Kidney glomerular epithelial cell (primary cell): ENCODE results near the gene CLIP2.
"Not testable (repeated sequence)": the region's sequence is repeated elsewhere in the genome, so short reads cannot be mapped to it uniquely, and the experiment has no call there.

Experiments
- DNase-seq: peaks from one replicate; lab custom pipeline; 2025; lab: John Stamatoyannopoulos, UW

The CLIP2 gene

GRCh38 chr7:74403521-74404387 lies 114.5 kb downstream of the CLIP2 start:
- DNase-seq, result no peak

DNA sequence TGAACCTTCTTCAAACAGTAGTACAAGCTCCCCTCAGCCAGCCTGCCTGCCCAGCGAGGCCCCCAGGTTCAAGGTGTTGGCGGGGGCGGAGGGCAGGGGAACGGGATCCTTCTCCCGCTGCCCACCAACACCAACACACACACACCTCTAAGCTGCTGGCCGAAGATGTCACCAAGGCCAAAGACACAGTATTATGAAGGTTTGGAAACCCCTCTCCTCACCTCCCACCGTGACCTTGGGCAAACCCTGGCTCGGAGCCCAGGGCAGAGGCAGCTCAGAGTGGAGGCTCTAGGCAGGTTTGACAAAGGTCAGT lies 115.1 kb downstream of the CLIP2 start:
- no peak for DNase-seq

DNA sequence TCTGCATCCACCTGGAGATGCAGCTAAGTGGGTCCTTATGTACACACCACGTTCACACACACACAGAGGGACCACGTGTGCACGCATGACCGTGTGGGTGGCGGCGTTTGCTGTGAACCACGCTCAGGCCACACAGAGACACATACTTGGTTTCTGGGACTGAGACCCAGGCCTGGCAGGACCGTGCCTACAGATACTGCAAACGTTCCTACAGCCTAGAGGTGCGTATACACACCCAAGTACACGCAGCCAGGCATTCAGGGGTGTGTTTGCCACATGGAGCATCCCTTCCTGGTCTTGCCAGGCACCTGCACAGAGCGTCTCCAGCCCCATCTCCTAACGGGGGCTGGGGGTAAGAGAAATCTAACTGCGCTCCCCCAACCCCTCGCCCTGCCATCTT lies 115.5 kb downstream of the CLIP2 start:
- DNase-seq, result no peak

DNA sequence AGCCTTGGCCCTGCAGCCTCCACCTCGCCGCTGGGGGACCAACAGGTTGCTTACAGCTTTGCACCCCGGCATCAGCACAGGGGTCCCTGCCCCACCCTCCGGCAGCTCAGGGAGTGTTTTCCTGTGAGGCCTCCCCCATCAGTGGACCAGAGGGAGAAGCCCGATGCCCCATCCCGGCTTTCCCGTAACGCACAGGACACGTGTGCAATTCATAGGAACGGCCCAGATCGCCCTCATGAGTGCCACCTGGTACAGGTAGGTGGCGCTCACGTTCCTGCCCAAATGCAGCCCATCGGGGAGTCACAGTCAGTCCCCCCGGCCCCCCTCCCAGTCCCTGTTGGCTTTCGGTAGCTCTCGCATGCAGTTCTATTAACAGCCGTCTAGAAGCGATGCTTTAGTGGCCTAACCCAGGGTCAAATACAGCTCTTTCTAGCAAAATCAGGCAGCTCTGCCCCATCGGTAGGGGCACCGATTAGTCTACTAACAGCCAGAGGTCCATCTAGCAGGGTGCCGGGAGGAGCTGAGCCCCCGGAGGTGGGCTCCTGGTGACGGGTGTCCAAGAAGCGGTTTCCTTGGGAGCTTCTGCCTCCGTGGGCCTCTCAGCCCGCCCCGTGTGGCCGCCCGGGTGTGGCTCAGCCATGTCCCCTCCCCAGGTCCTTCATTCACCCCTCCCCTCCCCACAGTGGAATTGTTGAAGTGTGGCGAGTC lies 116.1 kb downstream of the CLIP2 start:
- no peak for DNase-seq

DNA sequence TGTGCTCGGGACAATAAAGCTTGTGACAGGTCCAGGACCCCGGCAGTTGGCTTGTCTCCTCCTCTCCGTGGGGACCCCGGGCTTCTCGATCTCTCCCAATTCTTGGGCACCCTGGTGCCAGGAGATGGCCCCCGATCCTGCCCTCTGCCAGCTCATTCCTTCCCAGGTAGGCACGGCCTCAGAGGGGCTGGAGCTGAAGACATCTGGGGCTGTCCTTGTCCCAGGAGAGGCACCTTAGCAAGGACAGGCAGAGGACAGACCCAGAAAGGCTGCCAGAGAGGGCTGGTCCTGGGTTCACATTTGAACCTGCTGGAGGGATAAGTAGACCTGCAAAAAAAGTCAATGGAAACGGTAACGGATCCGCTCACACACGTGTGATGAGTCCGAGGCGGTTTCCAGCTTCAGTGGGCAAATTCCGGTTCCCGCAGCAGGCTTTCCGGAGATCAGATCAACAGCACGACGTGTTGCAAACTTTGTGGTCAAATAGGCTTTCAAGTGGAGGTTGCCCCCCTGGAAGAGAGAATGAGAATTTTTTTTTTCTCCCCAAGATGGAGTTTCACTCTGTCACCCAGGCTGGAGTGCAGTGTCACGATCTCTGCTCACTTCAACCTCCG lies 116.8 kb downstream of the CLIP2 start:
- DNase-seq, result no peak

GRCh38 chr7:74407958-74408357 lies 118.8 kb downstream of the CLIP2 start:
- no peak for DNase-seq

- DNase-seq, result no peak
Measured at GRCh38 chr7:74409571-74409970, 120.4 kb downstream of the CLIP2 start.

DNA sequence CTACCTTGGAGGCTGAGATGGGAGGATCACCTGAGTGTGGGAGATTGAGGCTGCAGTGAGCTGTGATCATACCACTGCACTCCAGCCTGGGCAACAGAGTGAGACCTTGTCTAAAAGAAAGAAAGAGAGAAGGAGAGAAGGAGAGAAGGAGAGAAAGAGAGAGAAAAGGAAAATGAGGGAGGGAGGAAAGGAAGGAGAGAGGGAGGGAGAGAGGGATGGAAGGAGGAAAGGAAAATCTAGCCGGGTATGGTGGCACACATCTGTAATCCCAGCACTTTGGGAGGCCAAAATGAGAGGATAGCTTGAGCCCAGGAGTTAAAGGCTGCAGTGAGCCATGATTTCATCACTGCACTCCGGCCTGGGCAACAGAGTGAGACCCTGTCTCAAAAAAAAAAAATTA lies 121.6 kb downstream of the CLIP2 start:
- no peak for DNase-seq

DNA sequence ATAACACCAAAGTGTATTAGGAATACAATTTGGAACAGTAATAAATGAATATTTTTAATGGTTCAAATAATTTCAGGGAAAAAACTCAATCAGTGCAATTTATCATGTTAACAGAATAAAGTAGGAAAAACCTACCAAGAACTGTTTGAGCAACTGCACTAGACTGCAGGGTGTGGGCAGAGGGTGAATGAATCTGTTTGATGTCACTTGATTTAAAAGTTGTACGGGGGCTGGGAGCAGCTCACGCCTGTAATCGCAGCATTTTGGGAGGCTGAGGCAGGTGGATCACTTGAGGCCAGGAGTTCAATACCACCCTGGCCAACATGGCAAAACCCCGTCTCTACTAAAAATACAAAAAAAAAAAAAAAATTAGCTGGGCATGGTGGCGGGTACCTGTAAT lies 122.4 kb downstream of the CLIP2 start:
- not testable (repeated sequence) for DNase-seq

- DNase-seq, result no peak
Measured at GRCh38 chr7:74412056-74412455, 122.8 kb downstream of the CLIP2 start.

GRCh38 chr7:74412603-74413002 lies 123.4 kb downstream of the CLIP2 start:
- no peak for DNase-seq

DNA sequence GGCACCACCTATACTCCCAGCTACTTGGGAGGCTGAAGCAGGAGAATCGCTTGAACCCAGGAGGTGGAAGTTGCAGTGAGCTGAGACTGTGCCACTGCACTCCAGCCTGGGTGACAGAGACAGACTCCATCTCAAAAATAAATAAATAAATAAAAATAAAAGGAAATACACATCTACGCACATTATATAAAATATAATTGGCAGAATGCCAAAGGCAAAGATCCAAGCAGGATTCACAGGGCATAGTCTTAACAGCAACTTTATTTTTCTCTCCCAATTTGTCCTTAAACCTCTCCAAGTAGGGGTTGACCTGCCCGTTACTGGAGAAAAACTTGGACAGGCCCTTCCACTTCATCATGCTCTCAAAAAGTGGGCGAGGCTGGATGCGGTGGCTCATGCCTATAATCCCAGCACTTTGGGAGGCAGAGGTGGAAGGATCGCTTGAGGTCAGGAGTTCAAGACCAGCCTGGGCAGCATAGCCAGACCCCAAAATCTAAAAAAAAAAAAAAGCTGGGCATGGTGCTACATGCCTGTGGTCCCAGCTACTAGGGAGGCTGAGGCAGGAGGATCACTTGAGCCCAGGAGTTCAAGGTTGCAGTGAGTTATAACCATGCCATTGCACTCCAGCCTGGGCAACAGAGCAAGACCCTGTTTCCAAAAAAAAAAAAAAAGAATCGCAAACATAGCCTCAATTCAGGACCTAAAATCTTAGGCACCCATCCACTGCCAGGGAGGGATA lies 125.6 kb downstream of the CLIP2 start:
- DNase-seq, result not testable (repeated sequence)

DNA sequence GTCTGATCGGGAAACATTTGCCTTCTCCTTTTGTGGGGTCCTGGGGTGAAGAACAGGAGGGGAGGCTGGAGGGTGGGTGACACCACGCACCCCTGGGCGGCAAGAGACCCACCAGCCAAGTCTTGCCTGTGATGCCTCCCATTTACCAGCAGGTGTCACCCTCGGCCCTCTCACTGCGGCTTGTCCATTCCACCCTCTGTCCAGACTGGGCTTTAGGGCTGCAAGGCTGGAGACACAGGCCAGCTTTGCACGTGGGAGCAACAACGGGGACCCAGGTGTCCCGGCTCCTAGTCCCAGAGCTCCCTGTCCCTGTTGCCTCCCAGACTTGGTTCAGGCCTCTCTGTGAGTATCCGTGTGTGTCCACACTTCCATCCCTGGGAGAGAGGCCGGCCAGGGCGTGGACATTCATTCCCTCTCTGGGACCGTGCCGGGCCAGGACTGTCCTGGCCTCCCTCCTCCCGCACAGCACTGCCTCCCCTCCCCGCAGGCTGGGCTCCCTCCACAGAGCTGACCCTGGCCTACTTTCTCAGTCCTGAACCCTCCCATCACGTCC lies 128.3 kb downstream of the CLIP2 start:
- peak; percentile 45 for DNase-seq

GRCh38 chr7:74418076-74418475 lies 128.9 kb downstream of the CLIP2 start:
- no peak for DNase-seq

DNA sequence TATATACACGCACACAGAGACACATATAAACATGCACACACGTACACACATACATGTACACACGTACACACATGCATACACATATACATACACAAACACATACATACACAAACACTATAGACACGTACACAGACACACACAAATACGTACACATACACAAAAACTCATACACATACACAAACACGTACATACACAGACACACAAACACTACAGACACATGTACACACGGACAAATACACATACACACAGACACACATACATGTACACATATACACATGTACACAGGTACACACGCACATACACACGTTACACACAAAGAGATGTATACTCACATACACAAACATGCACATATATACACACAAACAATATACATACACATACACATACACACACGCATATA lies 129.3 kb downstream of the CLIP2 start:
- DNase-seq, result no peak

GRCh38 chr7:74419232-74419631 lies 130.0 kb downstream of the CLIP2 start:
- not testable (repeated sequence) for DNase-seq

- DNase-seq, result no peak
Measured at GRCh38 chr7:74420006-74420405, 130.8 kb downstream of the CLIP2 start.

- no peak for DNase-seq
Measured at GRCh38 chr7:74424291-74424880, 135.2 kb downstream of the CLIP2 start.

DNA sequence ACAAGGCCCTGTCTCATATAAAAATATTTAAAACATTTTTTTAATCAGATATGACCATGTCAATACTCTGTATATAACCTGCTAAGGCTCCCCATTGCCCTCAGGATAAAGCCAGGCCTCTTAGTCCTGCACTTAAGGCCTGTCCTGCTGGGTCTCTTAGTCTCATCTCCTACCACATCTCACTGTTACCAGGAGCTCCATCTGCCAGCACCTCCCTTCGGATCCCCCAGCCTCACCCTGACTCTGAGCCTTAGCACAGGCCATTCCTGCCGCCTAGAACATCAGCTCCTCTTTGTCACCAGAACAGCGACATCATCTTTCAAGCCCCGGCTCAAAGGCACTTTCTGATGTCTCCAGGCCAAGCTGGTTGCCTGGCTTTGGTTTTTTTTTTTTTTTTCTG lies 138.8 kb downstream of the CLIP2 start:
- no peak for DNase-seq

- DNase-seq, result peak; percentile 81
Measured at GRCh38 chr7:74429153-74429747, 140.0 kb downstream of the CLIP2 start.

DNA sequence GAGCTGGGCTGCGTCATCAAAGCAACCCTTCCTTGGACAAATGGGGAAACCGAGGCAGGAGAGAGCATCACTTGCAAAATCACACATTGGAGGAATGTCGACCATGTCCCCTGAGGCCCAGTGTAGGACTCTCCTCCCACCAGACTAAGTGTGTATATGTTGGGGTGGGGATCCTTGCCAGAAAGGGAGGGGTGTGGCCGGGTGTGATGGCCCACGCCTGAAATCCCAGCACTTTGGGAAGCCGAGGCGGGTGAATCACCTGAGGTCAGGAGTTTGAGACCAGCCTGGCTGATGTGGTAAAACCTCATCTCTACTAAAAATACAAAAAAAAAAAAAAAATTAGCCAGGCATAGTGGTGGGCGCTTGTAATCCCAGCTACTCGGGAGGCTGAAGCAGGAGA lies 141.2 kb downstream of the CLIP2 start:
- DNase-seq, result not testable (repeated sequence)
